Measurements from ENCODE around the gene GREB1L.

- TF ChIP-seq REST (IDR thresholded peaks at IDR 0.05; ENCODE audit: insufficient read depth in 1 of 2, low read depth in 2 of 2, low read length in 2 of 2) = no peak
- no peak for TF ChIP-seq POLR2AphosphoS5 (IDR thresholded peaks at IDR 0.05; ENCODE audit: low read depth, low read length)
- TF ChIP-seq TAF1 (IDR thresholded peaks at IDR 0.05; ENCODE audit: borderline replicate concordance, insufficient read depth, low read length) = no peak
- TF ChIP-seq SIN3A (IDR thresholded peaks at IDR 0.05; ENCODE audit: borderline replicate concordance, insufficient read depth, low read length) = no peak
Measured at GRCh38 chr18:21309248-21309647, 67.2 kb downstream of the GREB1L start.

All from PFSK-1 (cell line).